GM12878 (cell line): ENCODE data around the gene PLEKHF1. TPM values are rescaled to one million over a fixed set of nuclear protein-coding genes. Genes with fewer than 3 reads are reported as not detected.

Source experiments
- ATAC-seq: fragments of 200-7000 bp; cut with Tn5 transposase; 3 replicates; pipeline ENCODE4 v1.9.1; 2020; ENCODE audit warnings: mild to moderate bottlenecking, moderate library complexity
- BruUV-seq: library from RNA; stranded (reverse); fragments of 400-500 nt; replicated peaks from 2 replicates; lab custom pipeline; 2021; lab: Mats Ljungman, UMichigan
- CTCF ChIA-PET: fragments of 300-600 bp; sonication (Branson Sonifier 250); formaldehyde crosslinking; extraction: SDS; loops from one replicate; lab custom pipeline; 2021; ENCODE audit warnings: inconsistent platforms; lab: Yijun Ruan, JAX
- POLR2A ChIA-PET: fragments of 350-600 bp; formaldehyde crosslinking; extraction: SDS; loops from one replicate; lab custom pipeline; 2021; ENCODE audit warnings: inconsistent platforms; lab: Charles Lee
- RAD21 ChIA-PET: fragments of 300-600 bp; sonication (Branson Sonifier 250); formaldehyde crosslinking; loops from one replicate; lab custom pipeline; 2023; ENCODE audit warnings: antibody characterized with exemption; ENCODE audit not compliant: unreplicated experiment; lab: Charles Lee
- SMC1A ChIA-PET: fragments of 300-600 bp; sonication (Branson Sonifier 250); formaldehyde crosslinking; loops from one replicate; lab custom pipeline; 2023; ENCODE audit not compliant: unreplicated experiment, uncharacterized antibody; lab: Charles Lee
- DNase-seq: peaks from one replicate; pipeline ENCODE4 v3.0.0-alpha.2; 2011; ENCODE audit warnings: low read depth, low spot score
- FAIRE-seq: peaks from 3 replicates; lab custom pipeline; 2011; peaks lifted over from hg19 to GRCh38; lab: Jason Lieb, UNC
- H2AFZ ChIP-seq: 2 replicates; pipeline ENCODE4 v1.6.0; 2011; ENCODE audit warnings: low read depth, low read length, control low read depth; ENCODE audit not compliant: control insufficient read depth
- H3K27ac ChIP-seq: 2 replicates; pipeline ENCODE4 v1.5.1; 2011; ENCODE audit warnings: control low read depth; ENCODE audit not compliant: control insufficient read depth, insufficient read depth
- H3K27me3 ChIP-seq, 2 experiments: replicated peaks in 1 of 2; 2 replicates each; pipeline versions ENCODE4 v1.6.0 to v1.6.1; 2011; ENCODE audit warnings: low read length in 1 of 2; ENCODE audit not compliant: control insufficient read depth in 2 of 2, insufficient read depth in 2 of 2
- H3K36me3 ChIP-seq, 2 experiments: 2 replicates each; pipeline ENCODE4 v1.5.1; 2011; ENCODE audit warnings: low read length in 1 of 2; ENCODE audit not compliant: control insufficient read depth in 2 of 2, insufficient read depth in 2 of 2
- H3K4me1 ChIP-seq: 2 replicates; pipeline ENCODE4 v1.6.1; 2011; ENCODE audit warnings: mild to moderate bottlenecking, low read length, moderate library complexity, mixed read lengths; ENCODE audit not compliant: control insufficient read depth, insufficient read depth
- H3K4me2 ChIP-seq: 2 replicates; pipeline ENCODE4 v1.6.0; 2011; ENCODE audit warnings: control low read depth; ENCODE audit not compliant: control insufficient read depth, insufficient read depth
- H3K4me3 ChIP-seq: fragments of 200-600 bp; sonication (generic); 2 replicates; pipeline ENCODE4 v1.5.1; 2016
- H3K79me2 ChIP-seq: 2 replicates; pipeline ENCODE4 v1.6.0; 2011; ENCODE audit warnings: low read length; ENCODE audit not compliant: control insufficient read depth, insufficient read depth
- H3K9ac ChIP-seq: 2 replicates; pipeline ENCODE4 v1.8.0; 2011; ENCODE audit warnings: low read length, control low read depth, mixed read lengths; ENCODE audit not compliant: control insufficient read depth, insufficient read depth
- H3K9me3 ChIP-seq: replicated peaks from 3 replicates; pipeline ENCODE4 v1.5.1; 2011; ENCODE audit warnings: mild to moderate bottlenecking, low read length; ENCODE audit not compliant: control insufficient read depth, insufficient read depth
- H4K20me1 ChIP-seq: 2 replicates; pipeline ENCODE4 v1.6.0; 2011; ENCODE audit not compliant: control insufficient read depth, insufficient read depth
- BACH1 ChIP-seq: fragments of 450-650 bp; IDR thresholded peaks from 2 replicates; pipeline ENCODE4 v1.6.1; 2017; ENCODE audit warnings: mild to moderate bottlenecking, borderline replicate concordance
- BHLHE40 ChIP-seq, 2 experiments: fragments of 450-650 bp in 1 of 2; IDR thresholded peaks; 2 replicates each; pipeline ENCODE4 v1.6.1; 2011 to 2017; ENCODE audit warnings: low read depth in 2 of 2, borderline replicate concordance in 1 of 2, improper control_type of control experiment in 1 of 2, low read length in 1 of 2, mild to moderate bottlenecking in 1 of 2
- JUND ChIP-seq: IDR thresholded peaks from 2 replicates; pipeline ENCODE4 v1.6.1; 2012; ENCODE audit warnings: low read depth, mild to moderate bottlenecking, low read length, improper control_type of control experiment, moderate library complexity
- MTA2 ChIP-seq: fragments of 450-650 bp; IDR thresholded peaks from 2 replicates; pipeline ENCODE4 v1.6.1; 2016; ENCODE audit warnings: low read depth, mild to moderate bottlenecking, moderate library complexity
- NFXL1 ChIP-seq: fragments of 450-650 bp; IDR thresholded peaks from 2 replicates; pipeline ENCODE4 v1.6.1; 2017; ENCODE audit warnings: antibody characterized with exemption, mild to moderate bottlenecking, borderline replicate concordance
- WGBS: methylation state at CpG from one replicate; pipeline ENCODE4 v1.1.6; 2016; ENCODE audit warnings: low lambda C conversion rate; ENCODE audit not compliant: insufficient replicate concordance, insufficient coverage; ENCODE audit errors: missing lambda C conversion rate; 5-methylcytosine and 5-hydroxymethylcytosine counted together
- in situ Hi-C: fragments of 300-500 bp; cut with MboI; formaldehyde crosslinking; loops from 9 replicates; pipeline ENCODE4 v1.14.3; 2018; ENCODE audit warnings: mixed read lengths
- intact Hi-C: fragments of 100-400 bp; cut with micrococcal nuclease; formaldehyde crosslinking; loops from one replicate; pipeline ENCODE4 v1.14.2; 2022; ENCODE audit not compliant: unreplicated experiment
- polyA plus RNA-seq, 11 experiments: library from polyadenylated mRNA; depleted of rRNA in 4 of 11; unstranded in 6 of 11; stranded (reverse) in 5 of 11; fragments of >200 nt; fragmentation: Nextera tagmentation in 4 of 11; fragmentation: Illumina TruSeq in 1 of 11; extraction: Ambion mirVana in 4 of 11; extraction: Trizol in 1 of 11; gene quantifications; 1 replicate in 1 of 11; 2 replicates in 10 of 11; pipeline versions ENCODE4 v1.2.1 to v1.2.3, GENCODE V29; 2011 to 2016; ENCODE audit warnings: inconsistent platforms in 2 of 11, missing spikeins in 2 of 11, low read depth in 1 of 11
- total RNA-seq, 4 experiments: library from RNA; depleted of rRNA in 3 of 4; stranded (reverse); fragments of >200 nt in 3 of 4; fragmentation: Illumina TruSeq in 1 of 4; extraction: Trizol in 1 of 4; gene quantifications; 2 replicates each; pipeline versions ENCODE4 v1.2.1 to v1.2.3, GENCODE V29; 2013 to 2021
- TF ChIP-seq, protein P1 (sequence below): fragments of 150-350 bp; IDR thresholded peaks from 2 replicates; pipeline ENCODE4 v1.6.1; 2014; ENCODE audit warnings: mild to moderate bottlenecking, low read depth, low read length

The PLEKHF1 gene
- total and polyA plus RNA-seq, 10 of the 15 experiments (the other 5 are each of a cell fraction or from before 2014, with no cell fraction given) = 0.10 to 20.3 (median 15.3) TPM

- H4K20me1 ChIP-seq = no peaks in the 10 kb centered on the region
- H3K4me2 ChIP-seq = no peak overlapping the region
- ChIA-PET POLR2A (no interaction called here), SMC1A (interaction anchor here (1.7 kb wide), 1 partner anchor 8 kb away, joined by 5 read pairs; no protein-coding TSS in a partner anchor), RAD21 (interaction anchor here (1.2 kb wide), 1 partner anchor 9 kb away, joined by 5 read pairs; no protein-coding TSS in a partner anchor)
- no peaks in the 10 kb centered on the region for H3K9me3 ChIP-seq
- WGBS = 60% methylated on average over 13 of the region's 13 CpGs
- peaks cover 8 to 39% of the 10 kb centered on the region in 2 experiments for H3K36me3 ChIP-seq
- H3K9ac ChIP-seq = no peak overlapping the region
- H3K4me3 ChIP-seq = no peak overlapping the region
- TF ChIP-seq BHLHE40 (IDR thresholded peaks at IDR 0.05; ENCODE audit: borderline replicate concordance in 1 of 2, low read depth in 2 of 2, low read length in 1 of 2) (peak; percentile 46 to 64; a peak in 2 of 4 replicates), NFXL1 (no peak)
- TF ChIP-seq, all 136 proteins: peak for 1
- ATAC-seq (no peak), DNase-seq (no peak), FAIRE-seq (no peak)
- H3K79me2 ChIP-seq = peaks cover 36% of the 10 kb centered on the region
- H3K4me1 ChIP-seq = peaks cover 54% of the 10 kb centered on the region
- no TSS peak for BruUV-seq
- intact Hi-C loops = no loop called here
- H3K27ac ChIP-seq = no peak overlapping the region
- CTCF ChIA-PET = interaction anchor here (1.4 kb wide), 1 partner anchor 41 kb away, joined by 3 read pairs; no protein-coding TSS in a partner anchor
- in situ Hi-C loops = no loop called here
- H2AFZ ChIP-seq = no peak overlapping the region
- H3K27me3 ChIP-seq = no peaks in the 10 kb centered on the region
Observed at GRCh38 chr19:29675650-29676186, 10.5 kb downstream of the PLEKHF1 start.

DNA sequence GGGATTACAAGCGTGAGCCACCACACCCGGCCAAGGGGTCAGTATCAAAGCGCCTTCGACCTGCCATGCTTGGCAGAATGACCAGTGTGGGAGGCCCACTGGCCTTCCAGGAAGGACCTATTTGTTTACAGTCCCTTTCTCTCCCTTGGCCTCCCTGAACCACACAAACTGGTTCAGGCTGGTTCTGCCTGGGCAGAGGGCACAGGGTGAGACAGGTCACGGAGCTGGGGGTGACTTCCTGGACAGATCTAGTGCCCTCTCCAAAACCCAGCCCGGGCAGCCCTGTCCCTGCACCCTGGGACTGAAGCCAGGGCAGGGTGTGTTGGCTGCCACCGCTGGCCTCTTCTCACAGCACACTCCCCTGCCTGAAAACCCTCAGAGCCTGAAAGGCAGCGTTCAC, 11.3 kb downstream of the PLEKHF1 start:
- Histone ChIP-seq H3K9me3 (no peaks in the 10 kb centered on the region), H3K36me3 (peaks cover 8 to 39% of the 10 kb centered on the region in 2 experiments), H4K20me1 (no peaks in the 10 kb centered on the region), H3K9ac (no peak overlapping the region), H3K79me2 (peaks cover 29% of the 10 kb centered on the region), H2AFZ (no peak overlapping the region), H3K4me2 (no peak overlapping the region)
- ChIA-PET SMC1A (interaction anchor here (1.7 kb wide), 1 partner anchor 9 kb away, joined by 5 read pairs; no protein-coding TSS in a partner anchor), POLR2A (no interaction called here)
- BruUV-seq = no TSS peak
- no peak for ATAC-seq
- WGBS = 86% methylated on average over 8 of the region's 8 CpGs
- in situ Hi-C loops = no loop called here
- TF ChIP-seq, protein P1, sequence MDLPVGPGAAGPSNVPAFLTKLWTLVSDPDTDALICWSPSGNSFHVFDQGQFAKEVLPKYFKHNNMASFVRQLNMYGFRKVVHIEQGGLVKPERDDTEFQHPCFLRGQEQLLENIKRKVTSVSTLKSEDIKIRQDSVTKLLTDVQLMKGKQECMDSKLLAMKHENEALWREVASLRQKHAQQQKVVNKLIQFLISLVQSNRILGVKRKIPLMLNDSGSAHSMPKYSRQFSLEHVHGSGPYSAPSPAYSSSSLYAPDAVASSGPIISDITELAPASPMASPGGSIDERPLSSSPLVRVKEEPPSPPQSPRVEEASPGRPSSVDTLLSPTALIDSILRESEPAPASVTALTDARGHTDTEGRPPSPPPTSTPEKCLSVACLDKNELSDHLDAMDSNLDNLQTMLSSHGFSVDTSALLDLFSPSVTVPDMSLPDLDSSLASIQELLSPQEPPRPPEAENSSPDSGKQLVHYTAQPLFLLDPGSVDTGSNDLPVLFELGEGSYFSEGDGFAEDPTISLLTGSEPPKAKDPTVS = no peak
- TF ChIP-seq BACH1 (no peak), JUND (no peak), MTA2 (no peak)
- TF ChIP-seq, all 136 proteins: peak for 0
- Histone ChIP-seq H3K4me1 (peaks cover 49% of the 10 kb centered on the region), H3K27me3 (no peaks in the 10 kb centered on the region), H3K27ac (no peak overlapping the region), H3K4me3 (no peak overlapping the region)
- RAD21 ChIA-PET = interaction anchor here (1.1 kb wide), 1 partner anchor 70 kb away, joined by 3 read pairs; the partner anchor contains the start of gene POP4
- no peak for DNase-seq
- no peak for FAIRE-seq
- intact Hi-C loops = no loop called here
- CTCF ChIA-PET = interaction anchor here (1.4 kb wide), 1 partner anchor 40 kb away, joined by 3 read pairs; no protein-coding TSS in a partner anchor
